Endometrial microvascular endothelial cells (primary cell): ENCODE results near the gene LIFR. TPM values are rescaled to one million over a fixed set of nuclear protein-coding genes. Genes with fewer than 3 reads are reported as not detected.

ENCODE experiments used
- in situ Hi-C: cut with HindIII; loops from 2 replicates; pipeline ENCODE4 v1.10.0; 2017; ENCODE audit warnings: low sequenced_read_pairs, low pct_unique_long_range_greater_than_20kb; ENCODE audit errors: inconsistent ontology term
- total RNA-seq: library from RNA; depleted of rRNA; stranded (reverse); fragments of >200 nt; gene quantifications from one replicate; pipeline ENCODE4 v1.2.3, GENCODE V29; 2015; ENCODE audit errors: inconsistent ontology term

The LIFR gene
- total RNA-seq, 1 donor from 2014 or later = 48.0 TPM

GRCh38 chr5:38426490-38426889, 130.0 kb downstream of the LIFR start:
- in situ Hi-C loops = no loop called here
